CD4-positive, alpha-beta T cell treated with Interleukin-17A for 4 hours (primary cell): ENCODE measurements around the gene AP2A2.
"Not testable (repeated sequence)": the region's sequence is repeated elsewhere in the genome, so short reads cannot be mapped to it uniquely, and the experiment has no call there.

ENCODE experiments used
- DNase-seq: peaks from one replicate; pipeline ENCODE4 v3.0.0-alpha.2; 2020; ENCODE audit warnings: mixed read lengths

AP2A2 gene

GRCh38 chr11:957212-957920, 31.7 kb downstream of the AP2A2 start:
- no peak for DNase-seq

- DNase-seq = no peak
Observed at GRCh38 chr11:958101-958500, 32.4 kb downstream of the AP2A2 start.

GRCh38 chr11:959027-959426, 33.4 kb downstream of the AP2A2 start:
- DNase-seq = no peak

- DNase-seq = no peak
Observed at GRCh38 chr11:959608-960007, 33.9 kb downstream of the AP2A2 start.

- not testable (repeated sequence) for DNase-seq
Observed at GRCh38 chr11:961310-961920, 35.7 kb downstream of the AP2A2 start.

- no peak for DNase-seq
Observed at GRCh38 chr11:961921-962320, 36.3 kb downstream of the AP2A2 start.

- DNase-seq = no peak
Observed at GRCh38 chr11:962688-963087, 37.0 kb downstream of the AP2A2 start.

- no peak for DNase-seq
Observed at GRCh38 chr11:963852-964251, 38.2 kb downstream of the AP2A2 start.

GRCh38 chr11:965206-965775, 39.6 kb downstream of the AP2A2 start:
- no peak for DNase-seq

- DNase-seq = no peak
Observed at GRCh38 chr11:967995-968751, 42.5 kb downstream of the AP2A2 start.

GRCh38 chr11:968822-969221, 43.2 kb downstream of the AP2A2 start:
- DNase-seq = no peak

- DNase-seq = no peak
Observed at GRCh38 chr11:969651-970205, 44.1 kb downstream of the AP2A2 start.

- peak; percentile 51 for DNase-seq
Observed at GRCh38 chr11:970319-970871, 44.7 kb downstream of the AP2A2 start.

GRCh38 chr11:971092-971690, 45.5 kb downstream of the AP2A2 start:
- no peak for DNase-seq

GRCh38 chr11:971731-972365, 46.2 kb downstream of the AP2A2 start:
- no peak for DNase-seq

- no peak for DNase-seq
Observed at GRCh38 chr11:972523-973211, 47.0 kb downstream of the AP2A2 start.

GRCh38 chr11:973237-973636, 47.6 kb downstream of the AP2A2 start:
- DNase-seq = no peak

- not testable (repeated sequence) for DNase-seq
Observed at GRCh38 chr11:975376-975775, 49.7 kb downstream of the AP2A2 start.

GRCh38 chr11:975827-976226, 50.2 kb downstream of the AP2A2 start:
- no peak for DNase-seq

GRCh38 chr11:976431-977160, 50.9 kb downstream of the AP2A2 start:
- DNase-seq = no peak
